NK-92 (cell line): Measurements from ENCODE around the gene SLC38A11.

ENCODE experiments used
- DNase-seq: peaks from one replicate; lab custom pipeline; 2025; ENCODE audit not compliant: unreplicated experiment; lab: John Stamatoyannopoulos, UW

SLC38A11 gene

DNA sequence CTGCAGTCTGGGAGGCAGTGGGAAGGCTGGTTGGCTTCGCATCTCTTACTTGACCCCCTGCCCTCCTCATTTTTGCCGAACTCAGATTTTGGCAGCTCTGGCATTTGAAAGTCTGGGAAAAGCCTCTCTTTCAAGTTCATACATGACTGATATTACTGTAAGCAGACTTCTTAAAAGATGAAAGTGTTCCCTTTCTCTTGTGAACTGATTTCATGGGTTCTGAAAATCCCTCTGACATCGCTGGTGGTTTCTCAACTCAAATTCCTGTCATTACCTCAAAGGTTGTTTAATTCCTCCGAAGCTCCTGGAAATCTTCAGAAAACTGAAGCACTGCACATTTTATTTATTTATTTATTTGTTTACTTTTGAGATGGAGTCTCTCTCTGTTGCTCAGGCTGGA is 16.9 kb upstream of the SLC38A11 start:
- no peak for DNase-seq

GRCh38 chr2:164969909-164970690 is 14.8 kb upstream of the SLC38A11 start:
- DNase-seq: no peak

GRCh38 chr2:164967781-164968228 is 12.5 kb upstream of the SLC38A11 start:
- no peak for DNase-seq

DNA sequence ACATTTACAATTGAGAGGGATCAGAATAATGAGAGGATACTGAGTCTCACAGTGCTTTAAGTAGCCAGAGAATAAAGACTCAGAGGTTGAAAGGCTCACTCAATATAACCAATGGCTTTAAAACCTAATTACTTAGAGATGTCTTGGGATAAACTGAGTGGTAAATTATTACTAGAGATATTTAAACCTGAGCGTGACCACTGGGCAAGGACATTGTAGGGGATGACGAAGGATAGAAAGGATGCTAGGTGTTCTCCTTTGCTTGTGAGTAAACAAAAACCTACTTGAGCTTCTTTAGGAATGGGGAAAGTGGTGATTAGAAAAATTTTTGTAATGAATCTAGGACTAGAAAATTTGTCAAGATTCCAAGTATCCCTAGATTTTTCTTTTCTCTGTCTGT is 12.0 kb upstream of the SLC38A11 start:
- DNase-seq: no peak

- DNase-seq: no peak
Measured at GRCh38 chr2:164964700-164965099, 9.4 kb upstream of the SLC38A11 start.

GRCh38 chr2:164960159-164960558 is 4.8 kb upstream of the SLC38A11 start:
- DNase-seq: no peak

GRCh38 chr2:164954186-164954585 is 1.1 kb downstream of the SLC38A11 start:
- no peak for DNase-seq

DNA sequence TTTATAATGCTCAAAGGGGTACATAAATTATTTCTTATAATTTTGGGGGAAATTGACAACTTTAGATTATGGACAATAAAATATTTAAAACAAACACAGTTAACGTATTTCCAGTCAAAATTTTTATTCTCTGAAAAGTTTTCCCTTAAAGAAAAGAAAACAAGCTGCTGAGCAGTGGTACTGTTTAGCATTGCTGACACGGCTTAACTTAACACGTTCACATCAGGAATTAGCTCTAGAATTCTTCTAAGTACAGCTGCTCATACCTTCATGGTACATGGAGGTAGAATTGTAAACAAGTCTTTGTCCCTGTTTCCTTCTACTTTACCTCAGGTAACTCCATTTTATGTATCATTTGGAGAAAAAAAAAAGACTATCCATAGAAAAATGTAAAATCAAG is 2.0 kb downstream of the SLC38A11 start:
- no peak for DNase-seq

GRCh38 chr2:164952057-164952702 is 3.1 kb downstream of the SLC38A11 start:
- DNase-seq: no peak

- no peak for DNase-seq
Measured at GRCh38 chr2:164948540-164948939, 6.8 kb downstream of the SLC38A11 start.

- no peak for DNase-seq
Measured at GRCh38 chr2:164947281-164947680, 8.0 kb downstream of the SLC38A11 start.

DNA sequence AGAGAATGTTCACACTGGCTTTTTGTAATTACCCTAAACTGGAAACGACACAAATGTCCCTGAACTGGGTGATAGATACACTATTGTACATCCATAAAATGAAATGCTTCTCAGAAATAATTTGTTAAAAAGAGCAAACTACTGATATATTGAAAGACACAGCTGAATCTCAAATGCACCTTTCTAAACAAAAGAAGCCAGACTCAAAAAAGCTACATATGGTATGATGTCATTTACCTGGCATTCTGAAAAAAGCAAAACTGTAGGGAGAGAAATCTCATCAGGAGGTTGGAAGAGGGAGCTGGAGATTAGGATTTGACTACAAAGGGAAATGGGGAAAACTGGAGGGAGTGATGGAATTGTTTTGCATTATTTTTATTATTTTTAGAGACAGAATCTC is 12.0 kb downstream of the SLC38A11 start:
- DNase-seq: no peak

DNA sequence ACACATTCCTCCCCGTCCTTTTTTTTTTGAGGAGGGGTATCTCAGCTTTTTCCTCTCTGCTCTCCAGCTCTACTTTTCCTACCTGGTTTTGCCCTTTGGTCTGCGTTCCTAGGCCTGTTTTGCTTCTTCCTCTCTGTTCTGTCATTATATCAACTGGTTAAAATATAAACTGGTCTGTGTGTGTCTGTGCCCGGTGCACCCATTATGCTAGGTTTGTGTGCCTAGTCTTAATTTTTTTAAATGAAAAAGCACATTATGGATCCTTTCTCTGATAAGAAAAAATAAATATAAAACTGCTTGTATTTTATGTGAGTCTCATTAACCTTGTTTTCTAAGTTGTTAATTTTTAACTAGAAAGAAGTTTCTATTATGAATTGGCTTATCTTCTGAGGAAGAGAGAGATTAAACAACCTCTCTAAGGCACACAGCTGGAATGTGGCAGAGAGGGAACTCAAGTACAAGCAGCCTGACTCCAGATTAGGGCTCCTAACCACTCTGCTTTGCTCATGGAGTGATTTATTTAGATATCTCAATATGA is 17.4 kb downstream of the SLC38A11 start:
- no peak for DNase-seq

- DNase-seq: no peak
Measured at GRCh38 chr2:164935118-164936101, 19.9 kb downstream of the SLC38A11 start.

DNA sequence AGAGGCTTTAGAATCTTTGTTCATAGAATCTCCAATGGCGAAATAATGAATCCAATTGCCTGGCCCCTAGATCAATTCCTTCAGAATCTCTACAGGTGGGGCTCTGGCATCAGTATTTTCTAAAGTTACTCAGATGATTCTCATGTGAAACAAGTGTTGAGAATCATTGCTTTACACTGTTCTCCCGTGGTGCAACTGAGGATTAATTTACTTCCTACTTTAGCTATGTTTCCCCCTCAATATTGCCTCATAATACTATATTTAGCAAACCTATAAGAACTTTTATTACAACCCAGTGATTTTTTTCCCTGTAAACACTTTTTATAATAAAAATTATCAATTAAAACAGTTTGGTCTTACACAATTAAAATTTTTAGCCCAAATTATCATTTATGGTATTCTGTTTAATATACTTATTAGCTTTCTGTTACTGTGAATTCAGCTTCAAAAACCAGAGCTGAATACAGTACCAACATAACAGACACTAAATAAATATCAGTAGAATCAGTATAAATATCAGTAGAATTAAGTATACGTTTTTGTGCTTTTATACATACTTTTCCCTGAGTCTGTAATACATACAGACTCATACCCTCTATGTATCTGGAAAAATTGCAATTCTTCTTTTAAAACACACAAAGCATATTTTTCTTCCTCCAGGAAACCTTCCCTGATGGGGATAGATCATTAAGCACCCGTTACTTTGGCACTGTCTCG is 20.8 kb downstream of the SLC38A11 start:
- no peak for DNase-seq

DNA sequence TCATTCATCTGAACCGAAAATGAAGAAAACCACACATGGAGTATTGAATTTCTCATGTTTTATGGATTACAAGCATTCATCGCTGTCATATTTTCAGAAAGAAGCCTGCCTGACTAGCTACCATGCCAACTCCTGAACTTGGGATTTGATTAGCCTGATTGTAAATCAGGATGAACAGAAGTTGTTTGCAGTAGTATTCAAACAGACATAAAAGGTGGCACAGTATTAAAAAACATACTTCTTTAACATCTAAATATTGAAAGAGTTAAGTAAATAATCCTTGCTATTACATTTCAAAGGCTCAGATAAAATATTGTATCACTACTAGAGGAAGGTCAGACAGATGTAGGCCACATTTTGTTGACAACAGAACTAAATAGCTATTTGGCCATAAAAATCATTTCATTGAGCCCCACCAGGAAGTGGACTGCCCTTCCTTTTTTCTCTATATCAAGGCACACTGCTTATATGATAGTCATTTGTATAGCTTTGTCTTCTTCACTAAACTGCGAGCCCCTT is 21.6 kb downstream of the SLC38A11 start:
- DNase-seq: no peak

- no peak for DNase-seq
Measured at GRCh38 chr2:164932377-164932776, 22.9 kb downstream of the SLC38A11 start.

- DNase-seq: no peak
Measured at GRCh38 chr2:164928101-164928673, 27.1 kb downstream of the SLC38A11 start.

- DNase-seq: no peak
Measured at GRCh38 chr2:164922134-164922533, 33.2 kb downstream of the SLC38A11 start.

DNA sequence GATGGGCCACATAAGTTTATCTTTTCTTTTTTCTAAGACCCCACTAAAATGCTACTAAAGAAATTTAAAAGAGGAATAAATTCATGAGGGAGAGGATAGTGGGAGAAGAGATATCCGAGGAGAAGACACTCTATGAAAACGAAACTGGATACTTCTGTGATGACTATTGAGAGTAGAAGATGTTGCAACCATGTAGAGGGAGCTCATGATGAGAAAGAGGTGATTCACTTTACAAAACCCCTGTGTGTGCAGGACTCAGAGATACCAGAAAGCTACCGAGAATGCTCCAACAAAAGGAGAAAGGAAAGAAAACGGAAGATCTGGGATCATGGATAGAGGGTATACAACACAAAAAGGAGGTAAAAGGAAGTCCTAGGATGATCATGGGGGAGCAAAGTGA is 34.9 kb downstream of the SLC38A11 start:
- no peak for DNase-seq
